MM.1S (cell line): Measurements from ENCODE around the gene PDE6A.

Experiments used
- DNase-seq: peaks from one replicate; pipeline ENCODE4 v3.0.0-alpha.2; 2015
- H2AFZ ChIP-seq: fragments of 300-600 bp; sonication (generic); 2 replicates; pipeline ENCODE4 v1.6.0; 2016; ENCODE audit warnings: antibody characterized with exemption, low read length
- H3F3A ChIP-seq: fragments of 300-600 bp; sonication (generic); 2 replicates; pipeline ENCODE4 v1.6.1; 2016; ENCODE audit warnings: mild to moderate bottlenecking, antibody characterized with exemption, low read length, moderate library complexity, mixed read lengths; ENCODE audit not compliant: insufficient read depth
- H3K27ac ChIP-seq: fragments of 300-600 bp; sonication (generic); 2 replicates; pipeline ENCODE4 v1.5.1; 2016; ENCODE audit warnings: mild to moderate bottlenecking, low read length
- H3K27me3 ChIP-seq: fragments of 300-600 bp; sonication (generic); replicated peaks from 2 replicates; pipeline ENCODE4 v1.6.0; 2016; ENCODE audit warnings: low read length; ENCODE audit not compliant: insufficient read depth
- H3K36me3 ChIP-seq: fragments of 300-600 bp; sonication (generic); replicated peaks from 2 replicates; pipeline ENCODE4 v1.6.1; 2016; ENCODE audit warnings: mild to moderate bottlenecking, low read length, mixed read lengths; ENCODE audit not compliant: insufficient read depth
- H3K4me1 ChIP-seq: fragments of 300-600 bp; sonication (generic); 2 replicates; pipeline ENCODE4 v1.6.1; 2016; ENCODE audit warnings: low read length, mixed read lengths
- H3K4me2 ChIP-seq: fragments of 300-600 bp; sonication (generic); 2 replicates; pipeline ENCODE4 v1.6.0; 2016; ENCODE audit warnings: low read depth, low read length
- H3K4me3 ChIP-seq: fragments of 300-600 bp; sonication (generic); 2 replicates; pipeline ENCODE4 v1.5.1; 2016; ENCODE audit warnings: low read length, mixed read lengths
- H3K79me2 ChIP-seq: fragments of 300-600 bp; sonication (generic); 2 replicates; pipeline ENCODE4 v1.6.1; 2016; ENCODE audit warnings: mixed run types, low read length, mixed read lengths
- H3K9ac ChIP-seq: fragments of 300-600 bp; sonication (generic); 2 replicates; pipeline ENCODE4 v1.6.1; 2016; ENCODE audit warnings: low read length, mixed read lengths
- H3K9me2 ChIP-seq: fragments of 300-600 bp; sonication (generic); replicated peaks from 2 replicates; pipeline ENCODE4 v1.6.1; 2016; ENCODE audit warnings: mild to moderate bottlenecking, low read length, mixed read lengths; ENCODE audit not compliant: insufficient read depth
- H3K9me3 ChIP-seq: fragments of 300-600 bp; sonication (generic); replicated peaks from 2 replicates; pipeline ENCODE4 v1.6.1; 2016; ENCODE audit warnings: mild to moderate bottlenecking, low read length, mixed read lengths; ENCODE audit not compliant: insufficient read depth
- H4K20me1 ChIP-seq: fragments of 300-600 bp; sonication (generic); 2 replicates; pipeline ENCODE4 v1.6.1; 2016; ENCODE audit warnings: mild to moderate bottlenecking, low read length, moderate library complexity, mixed read lengths; ENCODE audit not compliant: insufficient read depth
- CTCF ChIP-seq: fragments of 300-600 bp; sonication (generic); IDR thresholded peaks from 2 replicates; pipeline ENCODE4 v1.5.1; 2016; ENCODE audit warnings: antibody characterized with exemption, low read length, mixed read lengths
- EZH2 ChIP-seq: fragments of 300-600 bp; sonication (generic); optimal IDR thresholded peaks from 2 replicates; pipeline ENCODE3; 2017; ENCODE audit warnings: low read depth, mild to moderate bottlenecking, antibody characterized with exemption, low read length, mixed read lengths
- EZH2phosphoT487 ChIP-seq: fragments of 300-600 bp; sonication (generic); IDR thresholded peaks from 2 replicates; pipeline ENCODE4 v1.6.1; 2018; ENCODE audit warnings: antibody characterized with exemption, low read length

Gene PDE6A

GRCh38 chr5:149963729-149964128, 19.1 kb upstream of the PDE6A start:
- no peak for TF ChIP-seq EZH2phosphoT487
- no peak for TF ChIP-seq CTCF
- TF ChIP-seq EZH2, result no peak
- no peak overlapping the region for H2AFZ ChIP-seq
- DNase-seq, result no peak
- no peaks in the 10 kb centered on the region for H3K27me3 ChIP-seq
- no peak overlapping the region for H3K4me2 ChIP-seq
- H3K9me2 ChIP-seq, result no peaks in the 10 kb centered on the region
- H3K4me3 ChIP-seq, result no peak overlapping the region
- H3K9me3 ChIP-seq, result no peaks in the 10 kb centered on the region
- H4K20me1 ChIP-seq, result no peaks in the 10 kb centered on the region
- H3K9ac ChIP-seq, result no peak overlapping the region
- H3K27ac ChIP-seq, result no peak overlapping the region
- H3F3A ChIP-seq, result peaks cover 19% of the 10 kb centered on the region
- no peaks in the 10 kb centered on the region for H3K79me2 ChIP-seq
- H3K4me1 ChIP-seq, result peaks cover 15% of the 10 kb centered on the region
- no peaks in the 10 kb centered on the region for H3K36me3 ChIP-seq

GRCh38 chr5:149962601-149963300, 18.2 kb upstream of the PDE6A start:
- Histone ChIP-seq H3K9ac (no peak overlapping the region), H3K36me3 (no peaks in the 10 kb centered on the region), H3K27ac (no peak overlapping the region), H3K27me3 (no peaks in the 10 kb centered on the region), H4K20me1 (no peaks in the 10 kb centered on the region), H3K9me3 (no peaks in the 10 kb centered on the region), H3F3A (peaks cover 19% of the 10 kb centered on the region), H3K4me3 (no peak overlapping the region), H3K4me2 (no peak overlapping the region), H3K79me2 (no peaks in the 10 kb centered on the region), H2AFZ (no peak overlapping the region), H3K4me1 (peaks cover 15% of the 10 kb centered on the region), H3K9me2 (no peaks in the 10 kb centered on the region)
- no peak for TF ChIP-seq CTCF
- no peak for TF ChIP-seq EZH2phosphoT487
- TF ChIP-seq EZH2, result no peak
- DNase-seq, result no peak

- no peaks in the 10 kb centered on the region for H4K20me1 ChIP-seq
- H3F3A ChIP-seq, result peaks cover 19% of the 10 kb centered on the region
- H3K4me1 ChIP-seq, result peaks cover 15% of the 10 kb centered on the region
- H3K9ac ChIP-seq, result no peak overlapping the region
- H3K4me3 ChIP-seq, result no peak overlapping the region
- peak; percentile 21 for DNase-seq
- no peak overlapping the region for H3K27ac ChIP-seq
- H3K79me2 ChIP-seq, result no peaks in the 10 kb centered on the region
- no peak overlapping the region; the same call in 1 of the 2 replicates for H3K4me2 ChIP-seq
- no peak overlapping the region for H2AFZ ChIP-seq
- H3K27me3 ChIP-seq, result no peaks in the 10 kb centered on the region
- TF ChIP-seq CTCF (peak; percentile 46), EZH2phosphoT487 (no peak)
- H3K9me3 ChIP-seq, result no peaks in the 10 kb centered on the region
- H3K9me2 ChIP-seq, result no peaks in the 10 kb centered on the region
- H3K36me3 ChIP-seq, result no peaks in the 10 kb centered on the region
Observed at GRCh38 chr5:149961957-149962409, 17.4 kb upstream of the PDE6A start.
